IPS DF 19.7 (cell line): ENCODE results near the gene TRAPPC10.

Source experiments
- DNase-seq: peaks from one replicate; pipeline ENCODE4 v3.0.0-alpha.2; 2013; ENCODE audit warnings: low read depth, low spot score

TRAPPC10 gene

GRCh38 chr21:44039828-44040227 lies 27.7 kb downstream of the TRAPPC10 start:
- no peak for DNase-seq

- no peak for DNase-seq
Measured at GRCh38 chr21:44043613-44044012, 31.5 kb downstream of the TRAPPC10 start.

DNA sequence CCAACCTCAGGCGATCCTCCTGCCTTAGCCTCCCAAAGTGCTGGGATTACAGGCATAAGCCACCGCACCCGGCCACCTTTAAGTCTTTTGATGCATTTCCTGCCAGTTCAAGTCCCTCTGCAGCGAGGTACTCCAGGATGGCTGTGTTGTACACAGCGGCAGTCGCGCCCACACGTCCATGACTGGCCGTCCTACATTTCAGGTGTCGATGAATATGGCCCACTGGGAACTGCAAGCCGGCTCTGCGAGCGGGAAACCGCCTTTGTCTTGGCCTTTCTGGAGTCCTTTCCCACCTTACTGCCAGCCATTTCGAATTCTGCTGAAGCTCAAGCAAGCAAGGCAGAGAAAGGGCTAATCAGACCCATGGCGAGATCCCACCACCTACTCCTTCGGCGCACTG lies 34.6 kb downstream of the TRAPPC10 start:
- no peak for DNase-seq

DNA sequence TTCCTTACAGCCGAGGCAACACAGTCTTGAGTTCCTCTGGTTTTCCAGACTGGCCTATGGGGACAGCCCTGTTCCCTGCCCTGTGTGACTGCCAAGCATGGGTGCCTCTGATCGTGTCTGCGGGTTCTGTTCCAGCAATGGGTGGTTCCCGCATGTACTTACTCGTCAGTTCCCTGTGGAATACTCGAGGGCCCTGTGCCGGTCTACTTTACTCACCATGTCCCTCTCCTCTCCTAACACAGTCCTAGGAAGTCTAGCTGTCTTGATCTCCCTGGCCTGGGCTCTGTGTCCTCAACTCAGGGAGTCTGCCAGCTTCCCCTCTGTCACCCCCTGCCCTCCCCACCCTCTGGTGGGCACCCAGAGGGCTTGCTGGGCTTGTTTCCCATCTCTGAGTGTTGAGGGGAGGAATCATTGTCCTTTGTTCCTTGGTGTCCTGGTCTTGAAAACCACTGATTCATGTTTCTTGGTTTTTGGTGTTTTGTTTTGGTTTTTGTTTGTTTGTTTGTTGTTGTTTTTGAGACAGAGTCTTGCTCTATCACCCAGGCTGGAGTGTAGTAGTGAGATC lies 36.0 kb downstream of the TRAPPC10 start:
- DNase-seq, result no peak

DNA sequence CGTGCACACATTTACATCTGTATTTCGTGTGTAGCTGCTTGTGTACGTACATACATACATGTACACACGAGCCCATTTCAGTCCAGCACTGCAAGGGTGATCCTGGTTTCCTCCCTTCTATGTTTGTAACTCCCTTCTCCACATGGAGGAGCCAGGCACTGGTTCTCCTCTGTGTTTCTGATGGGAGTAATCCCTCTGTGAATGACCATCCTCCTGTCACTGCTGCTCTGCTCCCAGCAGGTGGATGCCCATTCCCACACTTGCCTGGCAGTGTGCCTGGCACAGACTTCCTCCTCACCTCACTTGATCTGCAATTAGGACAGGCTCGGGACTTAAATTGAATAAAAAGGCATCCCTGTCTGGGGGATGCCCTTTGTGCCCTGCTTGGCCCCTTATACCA lies 37.1 kb downstream of the TRAPPC10 start:
- no peak for DNase-seq

GRCh38 chr21:44049606-44050005 lies 37.5 kb downstream of the TRAPPC10 start:
- no peak for DNase-seq

GRCh38 chr21:44050276-44050675 lies 38.2 kb downstream of the TRAPPC10 start:
- no peak for DNase-seq

DNA sequence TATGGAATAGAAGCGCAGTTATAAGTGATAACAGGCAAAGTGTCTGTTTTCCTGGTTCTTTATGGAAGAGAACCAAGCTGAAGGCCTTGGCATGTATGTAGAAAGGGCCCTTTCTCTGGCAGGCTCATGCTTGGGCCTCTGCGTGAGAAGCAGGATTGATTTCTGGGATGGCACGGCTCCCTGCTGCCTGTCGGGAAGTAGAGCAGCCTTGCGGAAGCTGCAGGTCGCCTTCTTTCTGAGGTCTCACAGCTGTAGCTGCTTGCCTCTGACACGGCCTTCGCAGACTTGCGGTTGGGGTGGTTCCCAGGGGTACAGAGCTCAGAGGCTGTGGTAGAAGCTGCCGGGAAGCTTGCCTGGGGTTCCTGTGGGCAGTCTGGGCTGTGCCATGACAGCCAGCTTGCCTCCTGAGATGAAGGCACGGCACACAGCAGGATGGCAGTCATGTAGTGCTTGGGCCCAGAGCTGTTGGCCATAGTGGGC lies 39.4 kb downstream of the TRAPPC10 start:
- no peak for DNase-seq

DNA sequence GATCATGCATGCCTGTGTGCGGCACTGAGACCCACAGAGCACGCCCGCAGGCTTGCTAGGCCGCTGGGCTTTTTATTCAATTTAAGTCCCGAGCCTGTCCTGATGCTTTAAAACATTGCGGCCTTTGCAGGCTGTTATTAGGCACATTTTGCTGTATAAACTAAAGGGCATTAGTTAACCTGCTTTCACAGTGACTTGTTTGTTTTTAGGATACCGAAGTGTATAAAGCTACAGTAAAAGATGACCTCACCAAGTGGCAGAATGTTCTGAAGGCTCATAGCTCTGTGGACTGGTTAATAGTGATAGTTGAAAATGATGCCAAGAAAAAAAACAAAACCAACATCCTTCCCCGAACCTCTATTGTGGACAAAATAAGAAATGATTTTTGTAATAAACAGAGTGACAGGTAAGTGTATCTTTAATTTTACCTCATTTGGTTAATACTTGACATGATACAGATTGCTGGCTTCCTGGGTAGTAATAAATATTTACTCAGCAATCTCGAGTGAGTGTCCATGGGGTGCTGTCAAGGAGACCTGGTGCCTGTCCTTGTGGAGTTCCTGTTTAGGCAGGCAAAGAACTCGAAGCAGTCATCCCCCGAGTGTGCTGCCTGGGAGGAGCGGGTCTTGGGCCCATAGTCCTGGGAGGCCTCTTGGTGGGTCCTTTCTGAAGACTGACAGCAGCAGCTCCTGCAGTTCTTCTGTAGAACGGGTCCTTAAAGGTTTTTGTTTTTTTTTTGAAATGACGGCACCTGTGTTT lies 40.1 kb downstream of the TRAPPC10 start:
- DNase-seq, result no peak

DNA sequence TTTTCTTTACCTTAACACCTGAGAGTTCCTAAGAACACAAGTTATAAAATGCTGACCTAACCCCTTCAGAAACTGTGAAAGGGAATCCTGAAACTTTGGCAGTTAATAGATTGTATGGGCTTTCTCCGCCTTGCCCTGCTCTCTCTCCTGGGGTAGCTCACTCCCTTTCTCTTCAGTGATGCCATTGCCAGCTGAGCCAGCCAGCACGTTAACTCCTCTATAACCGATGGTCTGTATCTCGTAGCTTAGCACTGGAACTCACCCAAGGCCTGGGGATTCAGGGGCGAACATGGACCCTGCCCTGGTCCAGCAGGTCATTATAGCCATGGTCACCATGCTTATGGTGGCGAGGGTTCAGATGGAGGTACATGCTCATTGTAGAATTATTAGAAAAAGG lies 40.7 kb downstream of the TRAPPC10 start:
- no peak for DNase-seq

DNA sequence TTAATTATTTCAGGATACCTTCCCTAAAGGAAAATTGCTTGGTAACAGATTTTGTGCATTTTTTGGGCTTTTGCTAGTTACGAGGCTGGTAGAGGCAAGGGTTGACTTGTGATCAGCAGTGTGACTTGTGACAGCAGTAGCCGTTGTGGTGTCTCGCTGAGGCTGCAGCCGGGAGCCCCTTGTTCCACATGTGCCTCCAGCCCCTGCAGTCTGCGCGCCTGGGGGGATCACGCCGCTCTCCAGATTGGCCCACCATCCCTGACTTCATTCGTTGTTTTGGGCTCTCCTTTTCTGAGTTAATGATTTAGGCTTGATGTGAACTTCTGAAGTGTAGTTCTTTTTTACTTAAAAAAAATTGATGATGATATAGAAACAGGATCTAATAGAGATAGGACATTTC lies 41.5 kb downstream of the TRAPPC10 start:
- no peak for DNase-seq

DNA sequence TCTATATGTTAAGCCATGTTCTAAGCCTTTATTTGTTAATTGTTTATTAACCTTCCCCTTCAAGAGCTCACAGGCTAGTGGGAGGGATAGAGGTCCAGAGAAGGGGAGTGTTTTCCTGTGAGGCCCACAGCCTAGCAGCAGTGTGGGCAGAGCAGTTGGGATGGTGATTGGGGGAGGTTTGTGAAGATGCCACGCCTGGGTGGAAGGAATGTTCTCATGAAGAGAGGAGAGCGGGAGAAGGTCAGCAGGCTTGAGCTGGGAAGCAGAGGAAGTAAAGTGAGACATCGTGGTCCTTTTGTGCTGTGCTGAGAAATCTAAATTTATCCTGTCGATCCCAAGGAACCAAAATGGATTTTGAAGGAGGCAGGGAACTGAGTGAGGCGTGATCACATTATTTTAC lies 42.6 kb downstream of the TRAPPC10 start:
- no peak for DNase-seq

GRCh38 chr21:44057055-44057454 lies 44.9 kb downstream of the TRAPPC10 start:
- no peak for DNase-seq

DNA sequence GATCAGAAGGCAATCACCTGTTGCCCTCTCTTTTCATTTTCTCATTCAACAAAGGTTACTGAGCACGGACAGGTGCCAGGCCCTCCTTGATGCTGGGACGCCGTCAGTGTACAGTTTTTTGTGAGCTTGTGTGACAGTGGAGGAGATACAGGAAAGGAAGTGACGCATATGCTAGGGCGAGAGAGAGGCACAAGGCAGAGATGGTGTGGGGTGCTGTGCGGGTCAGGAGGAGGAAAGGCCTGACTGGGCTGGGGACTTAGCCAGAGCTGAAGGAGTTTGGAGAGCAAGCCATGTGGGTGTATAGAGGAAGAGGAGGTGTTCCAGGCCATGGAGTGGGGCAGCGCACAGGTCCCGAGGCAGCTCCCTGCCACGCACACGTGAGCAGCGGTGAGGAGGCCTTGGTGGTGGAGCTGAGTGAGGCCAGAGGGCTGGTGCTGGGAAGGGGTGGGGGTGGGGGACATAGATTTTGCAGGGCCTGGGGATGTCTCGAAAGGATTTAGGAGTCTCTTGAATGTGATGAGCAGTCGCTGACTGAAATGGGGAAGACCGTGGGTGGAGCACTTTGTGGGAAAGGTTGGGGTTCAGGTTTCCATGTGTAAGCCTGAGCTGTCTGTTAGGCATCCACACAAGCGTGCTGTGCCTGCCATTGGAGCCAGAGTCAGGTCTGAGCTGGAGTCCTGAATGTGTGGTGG lies 46.0 kb downstream of the TRAPPC10 start:
- DNase-seq, result no peak

- no peak for DNase-seq
Measured at GRCh38 chr21:44058652-44058964, 46.5 kb downstream of the TRAPPC10 start.

- DNase-seq, result no peak
Measured at GRCh38 chr21:44058981-44059380, 46.9 kb downstream of the TRAPPC10 start.

GRCh38 chr21:44059710-44060109 lies 47.6 kb downstream of the TRAPPC10 start:
- no peak for DNase-seq

DNA sequence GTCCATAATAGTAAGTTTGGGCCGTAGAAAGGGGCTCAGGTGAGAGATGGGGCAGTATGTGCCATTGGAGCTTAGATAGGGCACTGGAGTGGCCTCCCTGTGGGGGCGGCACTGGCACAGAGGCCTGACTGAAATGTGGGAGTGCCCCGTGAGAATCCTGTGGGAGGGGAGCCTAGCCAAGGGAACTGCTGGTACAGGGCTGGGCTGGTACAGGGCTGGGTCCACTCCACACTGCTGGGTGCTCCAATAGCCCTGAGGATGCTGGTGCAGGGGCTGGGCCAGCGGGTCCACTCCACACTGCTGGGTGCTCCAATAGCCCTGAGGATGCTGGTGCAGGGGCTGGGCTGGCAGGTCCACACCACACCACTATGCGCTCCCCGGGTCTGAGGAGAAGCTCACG lies 50.3 kb downstream of the TRAPPC10 start:
- no peak for DNase-seq

- no peak for DNase-seq
Measured at GRCh38 chr21:44063151-44063912, 51.2 kb downstream of the TRAPPC10 start.

DNA sequence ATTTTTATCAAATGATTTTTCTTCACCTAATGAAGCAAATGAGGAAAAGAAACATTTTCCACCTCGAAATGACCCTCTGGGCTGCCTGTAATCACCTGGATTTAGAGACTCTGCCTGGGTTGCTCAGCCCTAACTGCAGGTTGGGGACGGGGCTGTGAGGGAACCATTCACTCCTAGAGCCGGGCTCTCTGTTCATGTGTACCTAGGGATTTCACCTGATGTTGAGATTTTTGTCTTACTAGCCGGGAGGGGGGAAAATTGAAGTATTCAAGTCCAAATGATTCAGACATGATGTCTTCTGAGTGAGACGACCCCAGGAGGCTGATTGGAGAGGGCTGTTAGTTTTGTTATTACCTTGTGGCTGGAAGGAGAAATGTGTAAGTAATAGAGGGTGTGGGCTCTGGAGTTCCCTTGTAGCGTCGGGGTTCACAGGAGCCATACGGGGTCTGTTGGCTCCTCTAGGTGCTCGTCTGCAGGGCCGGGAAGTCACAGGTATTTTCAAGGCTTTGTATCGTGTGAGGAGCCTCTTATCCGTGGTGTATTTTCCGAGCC lies 52.8 kb downstream of the TRAPPC10 start:
- no peak for DNase-seq

GRCh38 chr21:44065428-44065827 lies 53.3 kb downstream of the TRAPPC10 start:
- no peak for DNase-seq

GRCh38 chr21:44066116-44066515 lies 54.0 kb downstream of the TRAPPC10 start:
- DNase-seq, result no peak
